SU-DHL-6 (cell line): ENCODE results near the gene VRK3.

Source experiments
- CTCF ChIP-seq: fragments of 200-600 bp; sonication (generic); IDR thresholded peaks from one replicate; pipeline ENCODE4 v1.5.1; 2017; ENCODE audit warnings: antibody characterized with exemption, mild to moderate bottlenecking, low read length, moderate library complexity; ENCODE audit not compliant: insufficient read depth, poor library complexity, severe bottlenecking
- EZH2phosphoT487 ChIP-seq: fragments of 200-600 bp; sonication (generic), shearing (Covaris generic); conservative IDR thresholded peaks from 2 replicates; pipeline ENCODE4 v1.6.1; 2018; ENCODE audit warnings: mild to moderate bottlenecking, antibody characterized with exemption, low read length, moderate library complexity, mixed read lengths

GRCh38 chr19:50026550-50026906 lies 1.4 kb upstream of the VRK3 start:
- no peak for TF ChIP-seq CTCF
- TF ChIP-seq EZH2phosphoT487 = no peak
